HepG2 (cell line): ENCODE data around the gene SLC16A3. TPM values are rescaled to one million over a fixed set of nuclear protein-coding genes. Genes with fewer than 3 reads are reported as not detected.

ENCODE experiments used
- AKAP8 ChIP-seq: sonication (generic); formaldehyde crosslinking; IDR thresholded peaks from 2 replicates; pipeline ENCODE4 v1.5.1; 2020; ENCODE audit warnings: mild to moderate bottlenecking, missing genetic modification reagents
- ATF7 ChIP-seq, 2 experiments: fragments of 450-650 bp in 1 of 2; sonication (generic) in 1 of 2; formaldehyde crosslinking in 1 of 2; IDR thresholded peaks; 2 replicates each; pipeline versions ENCODE4 v1.4.0 to v1.6.1; 2016 to 2020; ENCODE audit warnings: antibody characterized with exemption in 1 of 2, mild to moderate bottlenecking in 1 of 2, missing genetic modification reagents in 1 of 2
- ERF ChIP-seq: IDR thresholded peaks from 2 replicates; pipeline ENCODE4 v1.6.1; 2018; ENCODE audit warnings: missing biosample characterization, missing genetic modification reagents
- HOXA7 ChIP-seq: sonication (generic); formaldehyde crosslinking; IDR thresholded peaks from 2 replicates; pipeline ENCODE4 v1.8.1; 2022; ENCODE audit warnings: mild to moderate bottlenecking, missing genetic modification reagents, moderate library complexity
- MXD1 ChIP-seq: sonication (generic); formaldehyde crosslinking; IDR thresholded peaks from 2 replicates; pipeline ENCODE4 v1.4.0; 2020; ENCODE audit warnings: mild to moderate bottlenecking, missing genetic modification reagents
- NR1H2 ChIP-seq: sonication (generic); formaldehyde crosslinking; IDR thresholded peaks from 2 replicates; pipeline ENCODE4 v1.8.1; 2022; ENCODE audit warnings: low read depth, missing genetic modification reagents, borderline replicate concordance
- PHF20 ChIP-seq: sonication (generic); formaldehyde crosslinking; IDR thresholded peaks from 2 replicates; pipeline ENCODE4 v1.5.0; 2020; ENCODE audit warnings: mild to moderate bottlenecking, missing genetic modification reagents
- SRSF1 ChIP-seq: fragments of 200-400 bp; formaldehyde crosslinking; optimal IDR thresholded peaks from 2 replicates; pipeline ENCODE3; 2017; ENCODE audit warnings: mild to moderate bottlenecking, low read depth, low read length, moderate library complexity
- ZFAT ChIP-seq: sonication (generic); formaldehyde crosslinking; conservative IDR thresholded peaks from 2 replicates; pipeline ENCODE4 v1.8.1; 2023; ENCODE audit warnings: missing genetic modification reagents, inconsistent platforms
- ZFX ChIP-seq: sonication (generic); formaldehyde crosslinking; IDR thresholded peaks from 2 replicates; pipeline ENCODE4 v1.4.0; 2020; ENCODE audit warnings: mild to moderate bottlenecking, low read depth, missing genetic modification reagents, moderate library complexity
- ZKSCAN5 ChIP-seq: sonication (generic); formaldehyde crosslinking; IDR thresholded peaks from 2 replicates; pipeline ENCODE4 v1.5.1; 2020; ENCODE audit warnings: mild to moderate bottlenecking, missing genetic modification reagents
- ZNF556 ChIP-seq: sonication (generic); formaldehyde crosslinking; IDR thresholded peaks from 2 replicates; pipeline ENCODE4 v1.4.0; 2020; ENCODE audit warnings: mild to moderate bottlenecking, missing genetic modification reagents, borderline replicate concordance
- ZNF766 ChIP-seq: sonication (generic); formaldehyde crosslinking; IDR thresholded peaks from 2 replicates; pipeline ENCODE4 v1.5.0; 2020; ENCODE audit warnings: missing genetic modification reagents, borderline replicate concordance
- polyA plus RNA-seq, 8 experiments: library from polyadenylated mRNA; depleted of rRNA in 3 of 8; stranded (reverse) in 7 of 8; unstranded in 1 of 8; fragments of >200 nt; fragmentation: Illumina TruSeq in 4 of 8; extraction: Trizol in 4 of 8; gene quantifications; 2 replicates each; pipeline versions ENCODE4 v1.2.1 to v1.2.3, GENCODE V29; 2011 to 2016; ENCODE audit warnings: low read depth in 4 of 8, missing spikeins in 1 of 8, mixed read lengths in 1 of 8; ENCODE audit not compliant: insufficient read depth in 1 of 8
- total RNA-seq, 5 experiments: library from RNA; depleted of rRNA; stranded (reverse); fragments of >200 nt; fragmentation: Illumina TruSeq; extraction: Trizol; gene quantifications; 2 replicates each; pipeline ENCODE4 v1.2.3, GENCODE V29; 2016; ENCODE audit warnings: low read depth in 1 of 5
- TF ChIP-seq, protein P1 (sequence below): sonication (generic); formaldehyde crosslinking; conservative IDR thresholded peaks from 2 replicates; pipeline ENCODE4 v1.8.0; 2022; ENCODE audit warnings: missing genetic modification reagents
- TF ChIP-seq, protein P2 (sequence below), 2 experiments: sonication (generic) in 1 of 2; formaldehyde crosslinking in 1 of 2; IDR thresholded peaks; 2 replicates each; pipeline versions ENCODE4 v1.6.1 to v1.9.0; 2014 to 2022; ENCODE audit warnings: antibody characterized with exemption in 1 of 2, borderline replicate concordance in 1 of 2, inconsistent platforms in 1 of 2, low read depth in 1 of 2, missing genetic modification reagents in 1 of 2
- TF ChIP-seq, protein P3 (sequence below): sonication (generic); formaldehyde crosslinking; IDR thresholded peaks from 2 replicates; pipeline ENCODE4 v1.4.0; 2020; ENCODE audit warnings: missing genetic modification reagents

Gene SLC16A3
- total and polyA plus RNA-seq, 2 of the 13 experiments (the other 11 are each of a cell fraction or from before 2014, with no cell fraction given): 242 to 349 TPM

DNA sequence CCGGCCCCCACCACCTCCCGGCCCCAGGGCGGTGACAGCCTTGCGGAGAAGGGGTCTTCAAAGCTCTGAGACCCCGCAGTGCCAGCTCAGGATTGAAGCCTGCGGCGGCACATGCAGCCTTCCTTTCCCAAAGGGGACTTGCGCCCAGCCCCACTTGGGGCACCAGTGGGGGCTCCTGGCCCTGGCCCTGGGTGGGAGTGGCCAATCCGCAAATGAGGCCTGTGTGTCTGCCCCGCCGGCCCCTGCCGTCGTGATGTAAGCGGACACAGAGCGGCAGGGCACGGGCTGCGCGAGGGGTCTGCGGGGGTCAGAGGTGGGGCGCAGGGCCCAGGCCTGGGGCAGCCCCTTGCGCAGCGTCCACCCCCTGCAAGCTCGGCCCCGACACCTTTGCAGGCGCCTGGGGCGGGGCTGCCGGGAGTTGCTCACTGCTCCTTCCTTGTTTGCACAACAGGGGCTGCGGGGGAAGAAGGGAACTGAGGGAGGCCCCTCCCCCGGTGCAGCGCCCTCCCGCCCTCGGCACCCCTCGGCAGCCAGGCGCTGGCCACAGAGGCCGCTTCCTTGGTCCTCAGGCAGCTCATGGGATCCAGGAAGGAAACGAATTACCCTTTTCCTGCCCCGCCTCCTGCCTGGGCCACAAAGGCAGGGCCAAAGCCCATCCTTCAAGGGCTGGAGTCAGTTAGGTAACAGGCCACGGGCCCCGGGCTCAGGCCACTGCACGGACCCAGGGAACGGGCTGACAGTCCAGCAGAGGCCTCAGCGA lies 2.9 kb downstream of the SLC16A3 start (continued):
- TF ChIP-seq ATF7 (IDR thresholded peaks at IDR 0.05) (no peak), ATF7 (CRISPR knock-in tag; IDR thresholded peaks at IDR 0.05) (no peak), ZFX (CRISPR knock-in tag) (peak; percentile 91), ZKSCAN5 (CRISPR knock-in tag) (no peak), ZFAT (CRISPR knock-in tag) (no peak; the same call in 1 of the 2 replicates), ERF (CRISPR knock-in tag) (peak; percentile 67; the same call in 1 of the 2 replicates), MXD1 (CRISPR knock-in tag) (peak; percentile 70; the same call in 1 of the 2 replicates), SRSF1 (peak; percentile 99), ZNF556 (peak; percentile 46; the same call in 1 of the 2 replicates), AKAP8 (peak; percentile 100), NR1H2 (peak; percentile 57; the same call in 1 of the 2 replicates), PHF20 (CRISPR knock-in tag) (0 out of 2 replicates have a peak, but pooled peaks have one; percentile 72), ZNF766 (peak; percentile 15; the same call in 1 of the 2 replicates), HOXA7 (CRISPR knock-in tag) (no peak)
- TF ChIP-seq, protein P1, sequence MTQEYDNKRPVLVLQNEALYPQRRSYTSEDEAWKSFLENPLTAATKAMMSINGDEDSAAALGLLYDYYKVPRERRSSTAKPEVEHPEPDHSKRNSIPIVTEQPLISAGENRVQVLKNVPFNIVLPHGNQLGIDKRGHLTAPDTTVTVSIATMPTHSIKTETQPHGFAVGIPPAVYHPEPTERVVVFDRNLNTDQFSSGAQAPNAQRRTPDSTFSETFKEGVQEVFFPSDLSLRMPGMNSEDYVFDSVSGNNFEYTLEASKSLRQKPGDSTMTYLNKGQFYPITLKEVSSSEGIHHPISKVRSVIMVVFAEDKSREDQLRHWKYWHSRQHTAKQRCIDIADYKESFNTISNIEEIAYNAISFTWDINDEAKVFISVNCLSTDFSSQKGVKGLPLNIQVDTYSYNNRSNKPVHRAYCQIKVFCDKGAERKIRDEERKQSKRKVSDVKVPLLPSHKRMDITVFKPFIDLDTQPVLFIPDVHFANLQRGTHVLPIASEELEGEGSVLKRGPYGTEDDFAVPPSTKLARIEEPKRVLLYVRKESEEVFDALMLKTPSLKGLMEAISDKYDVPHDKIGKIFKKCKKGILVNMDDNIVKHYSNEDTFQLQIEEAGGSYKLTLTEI (CRISPR knock-in tag): no peak
- TF ChIP-seq, protein P2, sequence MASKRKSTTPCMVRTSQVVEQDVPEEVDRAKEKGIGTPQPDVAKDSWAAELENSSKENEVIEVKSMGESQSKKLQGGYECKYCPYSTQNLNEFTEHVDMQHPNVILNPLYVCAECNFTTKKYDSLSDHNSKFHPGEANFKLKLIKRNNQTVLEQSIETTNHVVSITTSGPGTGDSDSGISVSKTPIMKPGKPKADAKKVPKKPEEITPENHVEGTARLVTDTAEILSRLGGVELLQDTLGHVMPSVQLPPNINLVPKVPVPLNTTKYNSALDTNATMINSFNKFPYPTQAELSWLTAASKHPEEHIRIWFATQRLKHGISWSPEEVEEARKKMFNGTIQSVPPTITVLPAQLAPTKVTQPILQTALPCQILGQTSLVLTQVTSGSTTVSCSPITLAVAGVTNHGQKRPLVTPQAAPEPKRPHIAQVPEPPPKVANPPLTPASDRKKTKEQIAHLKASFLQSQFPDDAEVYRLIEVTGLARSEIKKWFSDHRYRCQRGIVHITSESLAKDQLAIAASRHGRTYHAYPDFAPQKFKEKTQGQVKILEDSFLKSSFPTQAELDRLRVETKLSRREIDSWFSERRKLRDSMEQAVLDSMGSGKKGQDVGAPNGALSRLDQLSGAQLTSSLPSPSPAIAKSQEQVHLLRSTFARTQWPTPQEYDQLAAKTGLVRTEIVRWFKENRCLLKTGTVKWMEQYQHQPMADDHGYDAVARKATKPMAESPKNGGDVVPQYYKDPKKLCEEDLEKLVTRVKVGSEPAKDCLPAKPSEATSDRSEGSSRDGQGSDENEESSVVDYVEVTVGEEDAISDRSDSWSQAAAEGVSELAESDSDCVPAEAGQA (IDR thresholded peaks at IDR 0.05; ENCODE audit: low read depth): peak; percentile 4; the same call in 1 of the 2 replicates
- TF ChIP-seq, protein P2 (CRISPR knock-in tag; IDR thresholded peaks at IDR 0.05; ENCODE audit: borderline replicate concordance): 0 out of 2 replicates have a peak, but pooled peaks have one; percentile 25
- TF ChIP-seq, protein P3, sequence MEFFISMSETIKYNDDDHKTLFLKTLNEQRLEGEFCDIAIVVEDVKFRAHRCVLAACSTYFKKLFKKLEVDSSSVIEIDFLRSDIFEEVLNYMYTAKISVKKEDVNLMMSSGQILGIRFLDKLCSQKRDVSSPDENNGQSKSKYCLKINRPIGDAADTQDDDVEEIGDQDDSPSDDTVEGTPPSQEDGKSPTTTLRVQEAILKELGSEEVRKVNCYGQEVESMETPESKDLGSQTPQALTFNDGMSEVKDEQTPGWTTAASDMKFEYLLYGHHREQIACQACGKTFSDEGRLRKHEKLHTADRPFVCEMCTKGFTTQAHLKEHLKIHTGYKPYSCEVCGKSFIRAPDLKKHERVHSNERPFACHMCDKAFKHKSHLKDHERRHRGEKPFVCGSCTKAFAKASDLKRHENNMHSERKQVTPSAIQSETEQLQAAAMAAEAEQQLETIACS (CRISPR knock-in tag): 0 out of 2 replicates have a peak, but pooled peaks have one; percentile 42
